Measurements from ENCODE around the gene KRTAP2-1.
"Not testable (repeated sequence)": the region's sequence is repeated elsewhere in the genome, so short reads cannot be mapped to it uniquely, and the experiment has no call there.

Gene KRTAP2-1

DNA sequence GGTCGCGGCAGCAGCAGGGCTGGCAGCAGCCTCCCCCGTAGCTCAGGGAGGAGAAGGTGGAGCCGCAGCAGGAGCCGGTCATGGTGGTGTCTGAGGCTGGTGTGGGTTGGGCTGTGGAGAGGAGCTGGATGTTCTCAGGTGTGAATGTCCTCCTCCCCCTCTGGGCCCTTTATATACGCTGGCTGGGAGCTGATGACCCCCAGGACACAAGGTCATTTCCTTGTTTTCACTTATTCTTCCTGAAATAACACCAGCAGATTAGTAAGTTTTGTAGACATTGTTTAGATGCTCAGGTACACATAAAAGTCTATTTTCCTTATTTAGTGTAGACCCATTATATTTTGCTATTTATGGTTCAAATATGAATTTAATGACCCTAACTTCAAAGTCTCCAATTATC lies 8.0 kb upstream of the KRTAP2-1 start, which contains the start of gene KRTAP2-2:
KRTAP2-2 (minus strand) TSS at position 101 of the 400 bp plus-strand sequence; CDS start at position 82, 19 bp downstream.
- DNase-seq = not testable (repeated sequence)

DNA sequence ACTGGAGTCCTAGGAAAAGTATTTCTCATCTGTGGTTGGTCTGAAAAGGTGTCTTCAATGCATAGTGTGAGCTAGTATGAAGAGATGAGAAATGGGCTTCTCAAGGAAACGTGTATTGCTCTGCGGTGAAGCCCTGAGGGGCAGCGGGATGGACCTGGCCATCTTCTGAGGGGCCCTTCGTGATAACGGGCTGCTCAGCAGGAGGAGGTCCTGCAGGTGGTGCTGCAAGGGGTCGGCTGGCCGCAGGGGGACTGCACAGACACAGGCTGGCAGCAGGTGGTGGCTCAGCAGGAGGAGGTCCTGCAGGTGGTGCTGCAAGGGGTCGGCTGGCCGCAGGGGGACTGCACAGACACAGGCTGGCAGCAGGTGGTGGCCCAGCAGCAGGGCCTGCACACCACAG lies 7.4 kb upstream of the KRTAP2-1 start:
- not testable (repeated sequence) for DNase-seq

DNA sequence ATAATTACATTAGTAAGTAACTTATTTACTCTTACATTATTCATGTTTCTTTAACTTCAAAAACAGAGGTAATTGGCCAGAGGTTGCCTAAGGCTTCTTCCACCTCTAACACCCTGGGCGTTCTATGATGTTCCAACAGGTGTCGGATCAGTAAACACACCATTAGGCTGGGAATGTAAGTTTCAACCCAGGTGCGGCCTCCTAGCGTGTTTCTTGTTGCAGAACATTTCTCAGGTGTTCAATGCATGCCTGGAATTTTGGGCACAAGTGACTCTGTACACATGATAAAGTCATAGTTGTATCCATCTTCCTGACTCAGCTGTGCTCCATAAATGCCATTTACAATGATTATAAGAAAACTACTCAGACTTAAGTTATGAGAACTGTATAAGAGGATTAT lies 6.9 kb upstream of the KRTAP2-1 start:
- no peak for DNase-seq

DNA sequence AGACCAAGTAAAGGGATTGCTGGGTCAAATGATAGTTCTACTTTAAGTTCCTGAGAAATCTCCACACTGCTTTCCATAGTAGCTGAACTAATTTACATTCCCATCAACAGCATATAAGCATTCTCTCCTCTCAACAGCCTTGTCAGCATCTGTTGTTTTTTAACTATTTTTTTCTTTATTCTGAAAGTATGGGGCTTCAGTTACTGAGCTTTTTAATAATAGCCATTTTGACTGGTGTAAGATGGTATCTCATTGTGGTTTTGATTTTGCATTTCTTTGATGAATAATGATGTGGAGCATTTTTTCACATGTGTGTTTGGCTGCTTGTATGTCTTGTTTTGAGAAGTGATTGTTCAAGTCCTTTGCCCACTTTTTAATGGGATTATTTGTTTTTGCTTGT lies 5.5 kb upstream of the KRTAP2-1 start:
- DNase-seq = no peak

DNA sequence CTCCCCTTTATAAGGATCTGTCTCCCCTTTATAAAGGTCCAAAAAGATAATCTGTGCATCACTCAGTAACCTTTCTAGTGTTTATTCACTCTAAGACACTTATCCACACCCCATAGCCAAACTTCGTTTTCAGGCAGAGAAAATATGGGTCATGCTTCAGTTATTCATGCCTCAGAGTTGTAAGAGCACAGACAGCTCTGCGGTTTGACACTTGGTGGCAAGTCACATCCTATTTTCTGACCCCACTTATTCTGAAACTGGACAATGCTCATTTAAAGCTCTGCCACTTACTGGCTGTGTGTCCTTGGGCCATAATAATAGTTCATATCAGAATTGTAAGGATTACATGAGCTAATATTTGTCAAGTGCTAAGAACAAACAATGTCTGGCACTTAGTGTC lies 2.0 kb upstream of the KRTAP2-1 start:
- peak; percentile 8 for DNase-seq

DNA sequence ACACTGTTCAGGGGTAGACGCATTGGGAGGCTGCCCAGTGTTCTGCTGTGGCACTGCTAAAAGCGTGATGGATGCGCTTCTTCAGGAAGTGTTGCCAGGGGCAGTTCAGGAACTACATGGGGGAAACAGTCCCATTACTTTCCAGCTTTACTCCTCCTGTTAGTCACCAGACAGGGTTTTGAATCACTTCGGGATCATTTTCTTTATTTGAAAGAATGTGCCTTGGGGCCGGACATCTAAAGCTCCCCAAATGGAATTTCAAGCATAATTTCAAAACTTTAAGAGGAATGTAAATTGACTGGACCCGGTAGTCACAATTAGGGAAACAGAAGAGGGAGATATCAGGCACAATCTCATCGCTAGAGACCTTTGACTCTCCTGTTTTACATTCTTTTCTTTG lies 1.3 kb upstream of the KRTAP2-1 start:
- no peak for DNase-seq

DNA sequence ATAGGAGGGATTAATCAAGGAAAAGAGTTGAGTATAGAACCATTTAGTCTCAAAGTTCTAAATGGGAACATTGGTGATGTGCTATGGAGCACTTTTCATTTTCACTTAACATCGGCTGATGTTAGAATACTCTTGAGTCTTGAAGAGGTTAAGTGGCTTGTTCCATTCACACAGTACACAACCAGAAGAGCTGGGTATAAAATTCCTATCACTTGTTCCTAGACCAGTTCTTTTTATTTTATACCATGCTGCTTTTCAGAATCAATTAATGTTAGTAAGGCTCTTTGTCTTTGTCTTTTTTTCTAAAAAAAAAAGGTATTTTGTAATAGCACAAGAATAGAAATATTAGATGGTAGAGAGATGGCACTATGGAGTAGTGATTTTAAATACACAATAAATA lies 4.2 kb downstream of the KRTAP2-1 start:
- no peak for DNase-seq

DNA sequence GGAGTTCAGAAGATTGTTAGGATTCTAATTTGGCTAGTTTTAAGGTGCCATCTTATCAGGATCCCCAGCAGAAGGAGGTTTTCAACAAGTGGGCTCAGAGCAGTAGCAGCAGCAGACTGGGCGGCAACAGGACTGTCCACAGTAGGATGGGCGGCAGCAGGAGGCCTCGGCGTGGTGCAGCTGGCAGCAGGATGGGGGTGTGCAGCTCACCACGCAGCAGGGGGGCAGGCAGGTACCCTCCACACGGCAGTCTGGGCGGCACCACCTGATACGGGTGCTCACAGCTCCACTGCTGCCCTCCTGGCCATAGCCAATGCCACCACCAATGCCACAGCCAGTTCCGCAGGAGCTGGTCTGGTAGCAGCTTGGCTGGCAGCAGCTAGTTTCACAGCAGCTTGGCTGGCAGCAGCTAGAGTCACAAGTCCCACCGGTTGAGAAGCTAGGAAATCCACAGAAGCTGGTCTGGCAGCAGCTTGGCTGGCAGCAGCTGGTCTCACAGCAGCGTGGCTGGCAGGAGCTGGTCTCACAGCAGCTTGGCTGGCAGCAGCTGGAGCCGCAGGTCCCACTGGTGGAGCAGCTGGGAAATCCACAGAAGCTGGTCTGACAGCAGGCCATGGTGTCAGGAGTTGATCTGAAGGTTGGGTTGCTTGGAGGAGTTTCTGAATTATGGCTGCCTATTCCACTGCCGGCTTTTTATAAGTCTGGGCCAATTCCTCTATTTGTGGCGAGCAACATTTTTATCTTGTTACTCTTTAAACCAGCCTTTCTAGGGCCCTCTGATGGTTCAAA lies 6.1 kb downstream of the KRTAP2-1 start, which contains the start of gene KRTAP1-1:
KRTAP1-1 (minus strand) TSS at position 668 of the 789 bp plus-strand sequence; CDS start at position 615, 53 bp downstream.
- peak; percentile 41 for DNase-seq

DNA sequence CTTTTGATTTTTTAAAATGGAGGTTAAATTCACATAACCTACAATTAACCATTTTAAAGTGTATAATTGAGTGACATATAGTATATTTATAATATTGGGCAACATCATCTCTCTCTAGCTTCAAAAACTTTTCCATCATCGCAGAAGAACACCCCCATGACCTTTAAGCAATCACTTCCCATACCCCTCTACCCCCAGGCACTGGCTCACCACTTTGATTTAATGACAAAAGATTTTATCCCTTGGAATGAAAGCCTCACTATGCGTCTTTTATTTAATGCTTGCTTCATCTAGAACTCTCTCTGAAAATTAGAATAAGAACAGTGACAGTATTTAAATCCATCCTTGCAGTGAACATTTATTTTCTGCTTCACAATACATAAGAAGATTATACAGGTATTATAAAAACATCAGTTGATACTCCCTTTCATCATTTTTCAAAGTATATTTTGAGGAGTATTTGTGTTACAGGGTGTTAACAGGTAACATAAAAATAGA lies 9.2 kb downstream of the KRTAP2-1 start:
- DNase-seq = no peak

DNA sequence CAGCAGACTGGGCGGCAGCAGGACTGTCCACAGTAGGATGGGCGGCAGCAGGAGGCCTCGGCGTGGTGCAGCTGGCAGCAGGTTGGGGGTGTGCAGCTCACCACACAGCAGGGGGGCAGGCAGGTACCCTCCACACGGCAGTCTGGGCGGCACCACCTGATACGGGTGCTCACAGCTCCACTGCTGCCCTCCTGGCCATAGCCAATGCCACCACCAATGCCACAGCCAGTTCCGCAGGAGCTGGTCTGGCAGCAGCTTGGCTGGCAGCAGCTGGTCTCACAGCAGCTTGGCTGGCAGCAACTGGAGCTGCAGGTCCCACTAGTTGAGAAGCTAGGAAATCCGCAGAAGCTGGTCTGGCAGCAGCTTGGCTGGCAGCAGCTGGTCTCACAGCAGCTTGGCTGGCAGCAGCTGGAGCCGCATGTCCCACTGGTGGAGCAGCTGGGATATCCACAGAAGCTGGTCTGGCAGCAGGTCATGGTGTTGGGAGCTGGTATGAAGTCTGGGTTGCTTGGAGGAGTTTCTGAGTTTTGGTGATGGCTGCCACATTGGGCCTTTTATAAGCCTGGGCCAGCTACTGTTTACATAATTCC lies 12.7 kb downstream of the KRTAP2-1 start, which contains the start of gene KRTAP1-3:
KRTAP1-3 (minus strand) TSS at position 529 of the 590 bp plus-strand sequence; CDS start at position 476, 53 bp downstream.
- DNase-seq = peak; percentile 28

DNA sequence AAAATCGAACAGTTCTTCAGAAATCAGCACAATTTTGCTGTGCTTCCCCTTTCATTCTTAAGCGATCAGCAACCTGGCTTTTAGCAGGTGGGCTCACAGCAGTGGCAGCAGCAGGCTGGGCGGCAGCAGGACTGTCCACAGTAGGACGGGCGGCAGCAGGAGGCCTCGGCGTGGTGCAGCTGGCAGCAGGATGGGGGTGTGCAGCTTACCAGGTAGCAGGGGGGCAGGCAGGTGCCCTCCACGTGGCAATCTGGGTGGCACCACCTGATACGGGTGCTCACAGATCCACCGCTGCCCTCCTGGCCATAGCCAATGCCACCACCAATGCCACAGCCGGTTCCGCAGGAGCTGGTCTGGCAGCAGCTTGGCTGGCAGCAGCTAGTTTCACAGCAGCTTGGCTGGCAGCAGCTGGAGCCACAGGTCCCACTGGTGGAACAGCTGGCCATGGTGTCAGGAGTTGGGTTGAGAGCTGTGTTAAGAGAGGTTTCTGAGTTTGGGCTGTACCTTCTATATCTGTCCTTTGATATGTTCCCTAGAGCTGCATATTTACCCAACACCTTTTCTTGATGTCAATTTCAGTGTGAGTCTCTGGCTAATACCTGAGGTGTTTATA lies 17.4 kb downstream of the KRTAP2-1 start, which contains the start of gene KRTAP1-4:
KRTAP1-4 (minus strand) TSS at position 563 of the 613 bp plus-strand sequence; CDS start at position 446, 117 bp downstream.
- no peak for DNase-seq

DNA sequence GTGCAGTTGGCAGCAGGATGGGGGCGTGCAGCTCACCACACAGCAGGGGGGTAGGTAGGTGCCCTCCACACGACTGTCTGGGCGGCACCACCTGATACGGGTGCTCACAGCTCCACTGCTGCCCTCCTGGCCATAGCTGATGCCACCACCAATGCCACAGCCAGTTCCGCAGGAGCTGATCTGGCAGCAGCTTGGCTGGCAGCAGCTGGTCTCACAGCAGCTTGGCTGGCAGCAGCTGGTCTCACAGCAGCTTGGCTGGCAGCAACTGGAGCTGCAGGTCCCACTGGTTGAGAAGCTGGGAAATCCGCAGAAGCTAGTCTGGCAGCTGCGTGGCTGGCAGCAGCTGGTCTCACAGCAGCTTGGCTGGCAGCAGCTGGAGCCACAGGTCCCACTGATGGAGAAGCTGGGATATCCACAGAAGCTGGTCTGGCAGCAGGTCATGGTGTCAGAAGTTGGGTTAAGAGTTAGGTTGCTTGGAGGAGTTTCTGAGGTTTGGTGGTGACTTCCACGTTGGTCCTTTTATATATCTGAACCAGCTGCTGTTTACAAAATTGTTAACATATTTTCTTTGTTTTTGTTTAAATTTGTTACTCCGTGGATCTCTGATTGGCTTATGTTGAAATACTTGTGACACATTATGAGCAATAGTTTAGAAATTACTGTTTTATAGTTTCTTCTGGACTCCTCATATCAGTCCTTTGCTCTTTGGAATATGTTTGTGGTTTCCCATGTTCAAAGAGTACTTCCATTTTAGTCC lies 20.2 kb downstream of the KRTAP2-1 start, which contains the start of gene KRTAP1-5:
KRTAP1-5 (minus strand) TSS at position 494 of the 757 bp plus-strand sequence; CDS start at position 441, 53 bp downstream.
- DNase-seq = peak; percentile 52

DNA sequence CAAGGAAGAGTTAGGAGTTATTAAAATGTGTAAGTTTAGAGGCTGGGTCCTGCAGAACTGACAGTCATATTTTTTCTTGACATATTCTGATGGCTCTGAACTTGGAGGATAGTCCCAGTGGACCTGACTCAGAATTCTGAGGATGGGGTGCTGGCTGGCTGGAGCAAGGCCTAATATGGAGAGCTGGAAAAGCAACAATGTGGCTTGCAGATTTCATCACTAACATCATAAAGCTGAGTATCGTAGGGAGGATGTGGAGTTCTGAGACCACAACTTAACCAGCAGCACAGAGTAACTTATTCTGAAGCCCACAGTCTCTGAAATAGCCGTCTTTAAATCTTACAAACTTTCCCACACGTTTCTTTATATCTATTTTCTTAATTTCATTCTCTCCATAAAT lies 22.4 kb downstream of the KRTAP2-1 start:
- no peak for DNase-seq

DNA sequence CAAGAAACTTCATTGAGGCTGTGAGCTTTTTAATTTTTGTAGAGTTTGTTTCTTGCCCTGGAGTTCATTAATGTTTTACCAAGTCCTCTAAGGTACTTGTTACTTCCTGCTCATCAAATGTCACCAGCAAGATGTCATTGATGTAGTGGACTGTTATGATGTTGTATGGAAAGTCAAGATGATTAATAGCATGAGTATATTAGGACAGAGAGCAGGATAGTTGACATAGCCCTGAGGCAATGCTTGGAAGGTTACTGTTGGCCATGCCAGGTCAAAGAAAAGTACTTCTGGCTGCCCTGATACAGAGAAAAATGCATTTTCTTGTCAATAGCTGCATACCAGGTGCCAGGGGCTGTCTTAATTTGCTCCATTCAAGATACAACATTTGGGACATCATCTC lies 26.8 kb downstream of the KRTAP2-1 start:
- DNase-seq = peak; percentile 70

DNA sequence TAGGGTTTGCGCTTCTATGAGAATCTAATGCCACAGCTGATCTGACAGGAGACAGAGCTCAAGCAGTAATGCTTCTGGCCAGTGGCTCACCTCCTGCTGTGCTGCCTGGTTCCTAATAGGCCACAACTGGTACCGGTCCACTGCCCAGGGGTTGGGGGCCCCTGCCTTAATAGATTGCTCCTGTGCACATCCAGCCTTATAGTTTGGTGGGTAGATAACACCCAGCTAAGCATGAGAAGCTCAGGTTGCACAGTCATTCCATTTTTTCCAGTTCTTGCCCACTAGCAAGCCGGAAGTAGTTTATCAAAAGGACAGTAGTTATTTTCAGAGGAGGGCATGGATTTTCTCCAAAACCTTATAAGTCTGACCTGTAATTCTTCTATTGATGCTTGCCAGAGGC lies 27.7 kb downstream of the KRTAP2-1 start:
- DNase-seq = no peak

DNA sequence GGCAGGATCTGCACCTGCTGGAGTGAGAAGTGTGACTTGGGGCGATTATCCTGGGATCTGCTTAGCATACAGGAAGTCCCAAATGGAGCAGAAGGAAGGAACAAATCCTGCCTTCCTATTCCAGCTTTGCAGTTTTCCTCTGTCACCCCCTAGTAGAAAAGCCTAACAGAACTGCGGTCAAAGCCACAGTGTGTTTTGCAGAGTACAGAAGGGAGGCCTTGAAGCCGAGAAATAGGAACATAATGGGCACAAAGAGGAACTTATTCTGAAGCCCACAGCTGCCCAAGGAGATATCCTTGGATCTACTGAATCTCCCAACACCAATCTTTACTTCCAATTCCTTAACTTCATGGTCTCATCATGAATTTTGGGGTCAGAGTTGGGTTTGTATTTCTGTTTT lies 28.6 kb downstream of the KRTAP2-1 start:
- peak; percentile 6 for DNase-seq

DNA sequence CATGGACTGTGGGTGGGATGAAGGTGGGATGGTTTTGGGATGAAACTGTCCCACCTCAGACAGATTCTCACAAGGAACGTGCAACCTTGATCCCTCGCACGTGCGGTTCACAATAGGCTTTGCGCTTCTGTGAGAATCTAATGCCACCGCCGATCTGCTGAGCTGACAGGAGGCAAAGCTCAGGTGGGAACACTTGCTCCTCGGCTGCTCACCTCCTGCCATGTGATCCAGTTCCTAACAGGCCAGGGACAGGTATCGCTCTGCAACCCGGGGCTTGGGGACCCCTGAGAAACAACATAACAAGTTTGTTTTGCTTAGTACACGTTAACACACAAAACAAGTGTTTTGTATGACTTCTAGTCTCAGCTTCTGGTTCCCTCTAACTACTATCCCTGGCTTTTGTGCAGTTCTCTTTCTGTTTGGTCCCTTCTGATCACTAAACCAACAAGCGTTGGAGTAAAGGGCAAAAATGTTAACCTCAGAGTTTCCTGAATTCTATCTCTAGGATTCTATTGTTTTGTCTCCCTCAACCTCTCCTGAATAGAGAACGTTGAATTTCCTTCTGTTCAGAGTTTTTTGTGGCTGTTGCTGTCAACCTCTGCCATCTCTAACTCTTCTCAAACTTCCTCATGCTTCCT lies 30.4 kb downstream of the KRTAP2-1 start:
- DNase-seq = no peak

DNA sequence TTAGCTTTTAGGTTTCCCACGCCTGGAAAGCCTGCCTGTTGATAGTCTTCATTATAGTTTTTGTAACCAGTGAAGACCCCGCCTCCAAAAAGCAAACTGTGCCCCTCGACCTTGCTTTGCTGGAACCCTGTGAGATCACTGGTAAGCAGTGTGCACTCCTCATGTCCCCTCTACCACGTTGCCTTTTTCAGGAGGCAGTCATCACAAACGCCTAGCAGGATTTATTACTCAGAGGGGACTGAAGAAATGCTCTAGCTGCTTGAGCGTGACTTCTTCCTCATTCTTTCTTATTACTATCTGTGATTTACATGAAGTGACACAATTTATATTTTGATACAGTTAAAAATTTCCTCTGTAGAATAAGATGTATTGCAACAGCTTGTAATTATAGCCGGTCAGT lies 31.7 kb downstream of the KRTAP2-1 start:
- no peak for DNase-seq

DNA sequence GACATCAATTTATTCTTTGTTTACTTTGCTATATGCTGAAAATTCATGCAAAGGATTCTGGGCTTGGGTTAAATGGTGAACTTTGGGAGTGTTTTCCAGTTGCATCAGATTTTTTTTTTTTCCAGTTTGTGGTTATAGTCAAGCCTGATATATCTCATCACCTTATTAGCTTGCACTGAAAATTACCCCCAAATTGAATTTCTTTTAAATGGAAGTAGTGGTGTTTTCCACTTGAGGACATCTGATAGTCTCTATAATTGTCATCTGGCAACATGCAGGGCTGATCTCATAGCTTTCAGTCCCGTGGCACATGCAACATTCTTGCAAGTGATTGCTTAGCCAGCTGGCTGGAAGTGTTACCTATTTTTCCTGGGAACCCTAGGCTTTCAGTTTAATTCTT lies 33.5 kb downstream of the KRTAP2-1 start:
- peak; percentile 39 for DNase-seq

DNA sequence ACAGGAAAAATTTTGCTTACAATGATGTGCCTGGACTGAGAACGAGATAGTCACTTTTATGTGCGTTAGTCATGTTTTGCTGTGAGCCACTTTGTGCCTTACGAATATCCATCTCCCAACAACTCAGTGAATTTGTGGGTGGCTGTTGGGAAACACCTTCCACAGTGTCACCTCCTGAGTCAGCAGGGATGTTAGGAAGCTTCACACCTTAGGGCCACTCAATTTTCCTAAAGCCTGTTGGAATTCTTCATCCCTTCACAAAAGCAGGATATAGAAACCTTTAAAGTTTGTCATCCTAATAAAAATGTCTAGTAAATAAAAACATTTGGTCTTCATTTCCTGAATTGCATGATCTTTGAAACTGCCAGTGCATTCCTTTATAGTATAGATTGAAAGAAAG lies 33.9 kb downstream of the KRTAP2-1 start:
- DNase-seq = no peak

DNA sequence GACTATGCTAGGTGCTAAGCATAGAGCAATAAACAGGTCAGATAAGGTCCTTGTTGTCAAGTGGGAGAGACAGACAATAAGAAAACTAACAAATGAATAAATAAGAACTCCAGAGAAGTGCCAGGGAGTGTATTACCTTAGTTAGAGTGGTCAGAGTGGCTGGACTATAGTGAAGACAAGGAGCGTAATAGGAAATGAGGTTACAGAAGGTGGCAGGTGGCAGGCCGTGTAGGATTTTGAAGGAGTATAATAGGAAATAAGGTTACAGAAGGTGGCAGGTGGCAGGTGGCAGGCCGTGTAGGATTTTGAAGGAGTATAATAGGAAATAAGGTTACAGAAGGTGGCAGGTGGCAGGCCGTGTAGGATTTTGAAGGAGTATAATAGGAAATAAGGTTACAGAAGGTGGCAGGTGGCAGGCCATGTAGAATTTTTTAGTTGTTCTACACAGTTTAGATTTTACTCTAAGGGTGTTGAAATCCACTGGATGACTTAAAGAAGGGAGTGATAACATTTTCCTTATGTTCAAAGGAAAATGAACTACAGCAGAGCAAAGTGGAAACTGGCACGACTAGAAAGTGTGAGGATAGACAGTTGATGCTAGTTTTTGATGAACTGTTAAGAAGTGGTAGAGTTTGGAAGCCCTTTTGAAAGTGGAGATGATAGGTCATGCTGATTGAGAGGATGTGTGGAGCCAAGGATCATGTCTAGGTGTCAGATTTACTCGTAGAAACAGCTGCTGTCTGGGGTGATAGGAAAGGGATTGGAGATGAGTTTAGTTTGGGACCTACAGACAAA lies 34.6 kb downstream of the KRTAP2-1 start:
- peak; percentile 46 for DNase-seq
